Skin of body (tissue), 2 donors: ENCODE results near the gene CDYL. TPM values are rescaled to one million over a fixed set of nuclear protein-coding genes. Genes with fewer than 3 reads are reported as not detected.

Experiments
- DNase-seq: peaks from one replicate; lab custom pipeline; 2025; lab: John Stamatoyannopoulos, UW
- total RNA-seq: library from RNA; depleted of rRNA; stranded (reverse); fragments of >200 nt; gene quantifications from one replicate; pipeline ENCODE4 v1.2.3, GENCODE V29; 2014

Gene CDYL
- total RNA-seq, 1 donor from 2014 or later, result 24.8 TPM

- DNase-seq, result no peak
Measured at GRCh38 chr6:4932228-4932903, 156.2 kb downstream of the CDYL start.

DNA sequence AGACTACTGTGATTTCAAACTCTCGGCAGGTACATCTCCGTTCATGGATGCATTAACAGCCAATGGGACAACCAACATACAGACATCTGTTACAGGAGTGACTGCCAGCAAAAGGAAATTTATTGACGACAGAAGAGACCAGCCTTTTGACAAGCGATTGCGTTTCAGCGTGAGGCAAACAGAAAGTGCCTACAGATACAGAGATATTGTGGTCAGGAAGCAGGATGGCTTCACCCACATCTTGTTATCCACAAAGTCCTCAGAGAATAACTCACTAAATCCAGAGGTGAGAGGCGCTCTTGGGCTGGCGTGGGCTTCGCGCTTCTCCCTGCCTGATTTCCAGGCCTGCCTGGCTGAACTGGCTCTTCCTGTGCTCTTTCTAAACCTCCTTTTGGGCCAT, 159.3 kb downstream of the CDYL start:
- DNase-seq, result no peak

- DNase-seq, result no peak
Measured at GRCh38 chr6:4935975-4936680, 159.9 kb downstream of the CDYL start.

- DNase-seq, result peak; percentile 37
Measured at GRCh38 chr6:4936681-4937041, 160.5 kb downstream of the CDYL start.

DNA sequence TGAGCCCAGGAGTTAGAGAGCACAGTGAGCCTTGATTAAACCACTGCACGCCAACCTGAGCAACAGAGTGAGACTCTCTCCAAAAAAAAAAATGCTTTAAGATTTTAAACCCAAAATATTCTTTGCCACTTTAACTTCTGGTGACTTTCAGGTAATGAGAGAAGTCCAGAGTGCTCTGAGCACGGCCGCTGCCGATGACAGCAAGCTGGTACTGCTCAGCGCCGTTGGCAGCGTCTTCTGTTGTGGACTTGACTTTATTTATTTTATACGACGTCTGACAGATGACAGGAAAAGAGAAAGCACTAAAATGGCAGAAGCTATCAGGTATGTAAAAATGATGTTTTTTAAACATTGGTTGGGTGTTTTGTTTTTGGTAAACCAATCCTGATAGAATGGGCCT, 161.2 kb downstream of the CDYL start:
- DNase-seq, result no peak

DNA sequence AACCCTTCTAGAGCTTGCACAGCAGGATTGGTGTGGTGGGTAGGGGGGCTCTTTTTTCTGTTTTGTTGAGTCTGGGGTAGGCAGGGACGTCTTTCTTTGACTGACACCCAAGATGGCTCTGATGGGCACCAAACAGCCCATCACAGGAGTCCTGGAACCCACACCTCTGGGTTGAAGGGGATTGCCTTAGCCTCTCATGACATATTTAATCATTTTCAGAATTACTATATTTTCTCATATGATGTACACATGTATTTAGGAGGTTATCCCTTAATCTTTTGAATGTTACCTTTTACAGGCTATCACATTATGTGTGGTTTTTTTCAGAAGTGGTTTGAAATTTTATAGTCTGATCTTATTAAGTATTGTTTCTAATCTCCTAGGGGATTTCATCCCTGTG, 163.0 kb downstream of the CDYL start:
- no peak for DNase-seq

DNA sequence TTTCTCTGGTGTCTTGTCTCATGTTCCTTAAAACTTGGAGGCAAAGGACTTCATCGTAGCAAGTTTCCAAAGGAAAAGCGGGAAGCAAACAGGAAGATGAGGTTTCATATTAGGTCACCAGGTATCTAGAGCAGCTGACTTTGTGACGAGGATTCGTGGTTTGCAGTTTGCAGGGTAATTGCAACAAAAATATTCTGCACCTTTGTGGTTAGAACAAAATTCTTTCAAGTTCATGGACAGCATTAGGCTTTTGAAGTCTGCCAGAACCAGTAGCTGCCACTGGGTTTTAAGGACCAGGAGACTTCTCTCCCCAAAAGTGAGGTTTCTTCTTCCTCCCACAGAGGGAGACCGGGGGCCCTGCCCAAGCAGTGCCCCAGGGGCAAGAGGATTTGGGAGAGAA, 164.2 kb downstream of the CDYL start:
- no peak for DNase-seq

DNA sequence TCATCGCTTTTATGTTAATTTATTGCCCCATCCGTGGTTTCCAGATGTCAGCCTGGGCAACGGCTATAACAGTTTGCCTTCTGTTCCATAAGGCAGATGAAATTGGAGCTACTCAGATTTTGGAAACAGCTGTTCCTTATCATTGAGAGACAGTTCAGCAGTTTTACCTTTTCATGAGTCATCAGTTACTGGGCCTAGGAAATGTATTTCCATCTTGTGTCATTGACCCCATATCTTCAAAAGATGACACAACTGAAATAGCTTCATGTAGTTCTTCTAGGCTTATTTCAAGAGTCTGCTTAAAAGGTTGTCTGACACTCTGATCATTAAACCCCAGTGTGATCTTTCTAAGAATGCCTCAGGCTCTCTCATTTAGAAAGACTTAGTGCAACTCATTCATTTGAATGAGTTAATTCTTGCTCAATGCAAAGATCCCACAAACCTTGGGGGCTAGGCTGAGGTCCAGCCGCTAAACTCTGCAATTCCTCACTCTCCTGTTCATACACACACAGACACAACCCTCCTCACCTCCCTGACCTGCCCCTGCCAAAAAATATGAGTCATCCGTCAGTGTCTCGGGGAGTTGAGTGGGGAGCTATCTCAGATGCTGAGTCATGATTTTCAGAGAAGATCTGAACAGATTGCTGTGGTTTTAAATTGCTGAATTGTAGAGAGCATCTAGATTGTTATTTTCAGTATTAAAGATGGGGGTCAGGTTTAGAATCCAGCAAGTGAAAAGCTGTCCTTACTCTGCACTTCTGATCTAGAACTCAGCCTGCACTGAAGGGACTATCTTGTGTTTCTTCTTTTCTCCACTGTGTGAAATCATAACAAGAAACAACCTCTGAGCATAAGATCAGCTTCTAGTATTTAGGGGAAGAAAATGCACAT, 165.8 kb downstream of the CDYL start:
- peak; percentile 40 for DNase-seq

DNA sequence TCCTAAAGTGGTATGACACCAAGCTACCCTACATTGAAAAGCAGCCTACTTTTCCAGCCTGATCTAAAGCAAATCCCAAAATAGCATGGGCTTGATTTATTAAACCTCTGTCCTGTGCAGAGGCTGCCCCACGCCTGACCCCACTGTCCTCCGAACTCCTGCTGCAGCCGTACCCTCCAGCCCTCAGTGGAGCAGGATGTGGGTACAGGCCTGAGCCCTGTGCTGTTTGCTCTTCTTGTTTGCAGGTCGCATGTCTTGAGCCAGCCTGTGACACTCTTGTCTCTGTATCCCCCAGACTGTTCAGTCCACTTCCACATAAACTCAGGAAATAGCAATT, 166.4 kb downstream of the CDYL start:
- no peak for DNase-seq

GRCh38 chr6:4943716-4944115, 167.5 kb downstream of the CDYL start:
- no peak for DNase-seq

DNA sequence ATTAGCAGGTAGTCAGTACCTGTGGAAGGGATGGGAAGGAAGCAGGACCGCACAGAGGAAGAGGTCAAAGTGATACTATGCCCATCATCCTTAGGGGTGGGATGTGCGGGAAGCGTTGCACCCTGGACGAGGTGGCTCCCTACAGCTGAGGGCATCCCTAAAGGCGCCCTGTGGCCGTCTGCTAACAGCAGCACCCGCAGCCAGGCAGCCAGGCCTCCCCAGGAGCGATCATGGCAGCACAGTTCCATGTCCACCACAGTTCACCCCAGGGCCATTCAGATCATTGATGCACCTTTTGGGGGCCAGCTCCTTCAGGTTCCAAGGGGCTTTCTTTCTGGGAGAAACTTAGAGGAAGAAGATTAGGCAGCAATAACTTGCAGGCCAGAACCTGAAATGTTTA, 168.1 kb downstream of the CDYL start:
- no peak for DNase-seq

DNA sequence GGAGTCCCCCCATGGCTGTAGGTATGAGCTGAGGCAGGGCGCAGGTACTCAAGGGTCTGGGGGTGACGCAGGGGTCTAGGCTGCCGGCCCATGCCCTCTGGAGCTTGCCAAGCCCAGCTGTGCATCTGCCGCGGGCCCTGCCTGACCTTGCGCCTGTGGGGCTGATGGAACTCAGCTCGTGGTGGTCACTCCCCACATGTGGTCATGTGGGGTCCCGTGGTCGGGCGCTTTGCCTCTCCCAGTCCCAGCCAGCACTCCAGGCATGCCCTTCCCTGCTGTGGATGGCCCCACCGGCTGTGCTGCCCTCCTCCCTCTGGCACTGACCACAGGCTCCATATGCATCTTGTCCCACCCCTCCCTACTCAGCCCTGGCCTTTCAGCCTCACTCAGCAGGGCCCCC, 170.3 kb downstream of the CDYL start:
- DNase-seq, result no peak

DNA sequence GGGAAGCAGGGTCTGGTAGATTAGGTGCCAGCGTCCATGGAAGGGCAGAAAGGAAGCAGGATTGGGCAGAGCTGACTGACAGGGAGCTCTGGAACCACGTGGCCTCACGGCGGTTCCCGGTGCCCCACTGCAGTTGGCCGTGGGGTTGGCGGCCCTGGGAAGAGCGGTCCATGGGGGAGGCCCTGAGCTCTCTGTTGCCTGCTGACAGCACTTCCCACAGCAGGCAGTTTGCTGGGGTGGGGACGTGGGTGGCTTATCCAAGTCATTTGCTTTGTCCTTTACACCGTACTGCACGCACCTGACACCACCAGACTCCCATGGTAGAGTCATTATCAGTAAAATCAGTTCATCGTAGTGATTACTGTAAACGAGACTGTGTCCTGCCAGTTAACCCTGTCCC, 171.5 kb downstream of the CDYL start:
- DNase-seq, result no peak

DNA sequence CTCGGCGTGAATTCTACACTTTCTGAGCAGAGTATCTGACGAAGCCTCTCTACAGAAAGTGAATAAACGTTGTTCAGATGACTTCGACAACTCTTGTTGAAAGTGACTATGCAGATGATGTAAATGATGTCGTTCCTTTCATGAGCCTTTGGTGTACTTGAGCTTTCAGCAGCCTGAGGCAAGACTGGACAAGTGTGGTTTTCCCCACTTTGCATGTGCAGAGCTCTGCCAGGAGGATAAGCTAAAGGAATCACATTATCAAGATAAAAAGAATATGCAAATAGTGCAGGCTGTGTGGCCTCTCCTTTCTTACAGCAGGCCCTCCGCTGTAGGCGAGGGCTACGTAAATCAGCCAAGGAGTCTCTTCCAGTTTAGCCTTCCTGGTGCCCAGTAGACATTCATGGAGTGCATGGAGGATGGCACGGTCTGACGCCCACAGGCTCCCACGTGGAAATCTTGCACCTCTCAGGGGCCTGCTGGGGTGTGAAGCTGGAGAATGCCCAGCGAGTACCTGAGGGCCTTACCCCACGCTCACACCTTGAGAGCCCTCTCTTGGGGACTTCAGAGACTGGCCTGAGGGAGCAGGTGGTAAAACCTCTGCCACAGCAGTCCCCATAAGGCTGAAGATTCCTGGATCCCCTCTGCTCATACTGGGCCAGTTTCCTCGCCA, 172.7 kb downstream of the CDYL start:
- DNase-seq, result no peak

DNA sequence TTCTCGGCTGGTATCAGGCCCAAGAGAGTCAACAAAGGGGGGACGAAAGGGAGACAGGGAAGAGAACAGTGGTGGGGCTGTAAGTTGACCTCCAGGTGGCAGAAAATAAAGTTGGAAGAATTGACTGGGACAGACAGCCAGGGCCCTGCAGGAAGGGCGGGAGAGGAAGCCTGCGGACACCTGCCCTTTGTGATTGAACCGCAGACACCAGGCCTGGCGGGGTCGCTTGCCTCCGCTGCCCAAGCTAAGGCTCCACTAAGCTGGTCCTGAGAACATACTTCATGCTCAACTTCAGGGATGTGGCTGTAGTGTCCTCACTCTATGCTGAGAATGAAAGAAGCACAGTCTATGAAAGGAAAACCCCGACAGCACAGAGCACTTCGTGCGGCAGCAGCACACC, 173.9 kb downstream of the CDYL start:
- no peak for DNase-seq

DNA sequence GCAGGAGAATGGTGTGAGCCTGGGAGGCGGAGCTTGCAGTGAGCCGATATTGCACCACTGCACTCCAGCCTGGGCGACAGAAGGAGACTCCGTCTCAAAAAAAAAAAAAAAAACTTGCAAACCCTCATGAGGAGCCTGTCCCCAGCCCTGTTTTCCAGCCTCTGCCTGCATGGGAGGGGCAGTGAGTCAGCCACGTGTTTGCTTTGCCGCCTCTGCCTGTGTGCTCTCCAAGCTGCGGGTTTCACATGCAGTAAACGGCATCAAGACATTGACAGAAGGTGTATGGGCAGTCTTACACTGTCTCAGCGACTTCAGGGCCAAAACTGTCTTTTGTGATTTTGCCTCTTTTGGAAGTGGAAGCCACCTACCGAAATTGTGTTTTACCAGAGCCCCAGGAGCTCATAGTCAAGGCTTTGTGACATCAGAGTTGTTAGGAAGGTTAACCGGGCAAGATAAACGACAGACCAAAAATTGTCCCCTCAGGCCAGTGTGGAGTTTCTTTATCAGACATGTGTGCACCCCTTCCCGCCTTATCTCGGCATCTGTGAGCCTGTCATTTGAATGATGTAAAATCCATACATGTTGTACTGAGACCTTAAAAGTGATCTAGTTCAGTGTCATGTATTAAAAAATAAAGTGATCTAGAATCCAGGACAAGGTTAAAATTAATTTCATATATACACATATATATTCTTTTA, 174.8 kb downstream of the CDYL start:
- no peak for DNase-seq

- DNase-seq, result no peak
Measured at GRCh38 chr6:4953440-4953839, 177.2 kb downstream of the CDYL start.

- no peak for DNase-seq
Measured at GRCh38 chr6:4956625-4957024, 180.4 kb downstream of the CDYL start.

- no peak for DNase-seq
Measured at GRCh38 chr6:4957521-4958231, 181.5 kb downstream of the CDYL start.

DNA sequence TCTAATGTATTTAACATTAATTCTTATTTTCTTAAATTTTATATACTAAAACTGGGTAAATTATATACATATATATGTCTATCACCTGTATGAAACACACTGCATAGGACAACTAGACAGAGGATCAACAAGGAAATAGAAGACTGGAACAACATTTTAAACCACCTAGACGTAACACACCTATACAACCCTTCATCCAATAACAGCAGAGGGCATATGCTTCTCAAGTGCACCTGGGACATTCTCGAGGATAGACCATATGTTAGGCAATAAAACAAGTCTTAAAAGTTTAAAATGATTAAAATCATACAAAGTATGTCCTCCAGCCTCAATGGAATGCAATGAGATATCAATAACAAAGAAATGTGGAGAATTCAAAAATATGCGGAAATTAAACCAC, 182.4 kb downstream of the CDYL start:
- DNase-seq, result no peak
